H9 (cell line): ENCODE measurements around the gene CCDC88C. TPM values are rescaled to one million over a fixed set of nuclear protein-coding genes. Genes with fewer than 3 reads are reported as not detected.

ENCODE experiments used
- DNase-seq: peaks from one replicate; pipeline ENCODE4 v3.0.0-alpha.2; 2017
- H2AFZ ChIP-seq: one replicate; pipeline ENCODE4 v1.6.1; 2013; ENCODE audit warnings: mild to moderate bottlenecking, low read length, control low read depth, moderate library complexity
- H2AK5ac ChIP-seq: 2 replicates; pipeline ENCODE4 v1.6.1; 2013; ENCODE audit warnings: low read length, control low read depth, mixed read lengths; ENCODE audit not compliant: insufficient read length
- H2BK120ac ChIP-seq: one replicate; pipeline ENCODE4 v1.6.1; 2013; ENCODE audit warnings: low read depth, mild to moderate bottlenecking, low read length, control low read depth, inconsistent platforms; ENCODE audit not compliant: poor library complexity, severe bottlenecking
- H2BK12ac ChIP-seq: 2 replicates; pipeline ENCODE4 v1.6.1; 2013; ENCODE audit warnings: low read length, control low read depth, mixed read lengths, low read depth; ENCODE audit not compliant: insufficient read length
- H2BK15ac ChIP-seq: 2 replicates; pipeline ENCODE4 v1.6.1; 2013; ENCODE audit warnings: low read depth, low read length, control low read depth
- H2BK20ac ChIP-seq: one replicate; pipeline ENCODE4 v1.6.1; 2013; ENCODE audit warnings: low read depth, mild to moderate bottlenecking, low read length, control low read depth, inconsistent platforms; ENCODE audit not compliant: poor library complexity, severe bottlenecking
- H2BK5ac ChIP-seq: 2 replicates; pipeline ENCODE4 v1.6.1; 2013; ENCODE audit warnings: low read length, control low read depth, mixed read lengths; ENCODE audit not compliant: insufficient read length
- H3K14ac ChIP-seq: 2 replicates; pipeline ENCODE4 v1.6.1; 2013; ENCODE audit warnings: low read length, control low read depth; ENCODE audit not compliant: insufficient read depth
- H3K18ac ChIP-seq: 2 replicates; pipeline ENCODE4 v1.6.1; 2013; ENCODE audit warnings: low read depth, mild to moderate bottlenecking, mixed read lengths, low read length, control low read depth; ENCODE audit not compliant: insufficient read length
- H3K23ac ChIP-seq: 2 replicates; pipeline ENCODE4 v1.6.1; 2013; ENCODE audit warnings: low read length, control low read depth, mixed read lengths, low read depth; ENCODE audit not compliant: insufficient read length
- H3K23me2 ChIP-seq: 2 replicates; pipeline ENCODE4 v1.6.1; 2013; ENCODE audit warnings: low read depth, mild to moderate bottlenecking, mixed read lengths, low read length, control low read depth; ENCODE audit not compliant: insufficient read length, poor library complexity, severe bottlenecking
- H3K27ac ChIP-seq: 2 replicates; pipeline ENCODE4 v1.5.1; 2013; ENCODE audit warnings: low read length, control low read depth, mixed read lengths, low read depth; ENCODE audit not compliant: insufficient read length
- H3K27me3 ChIP-seq: 2 replicates; pipeline ENCODE4 v1.6.1; 2013; ENCODE audit warnings: low read length, control low read depth, inconsistent platforms; ENCODE audit not compliant: insufficient read depth
- H3K4ac ChIP-seq: 2 replicates; pipeline ENCODE4 v1.6.1; 2013; ENCODE audit warnings: low read depth, mild to moderate bottlenecking, control low read depth, inconsistent platforms, low read length, moderate library complexity
- H3K4me1 ChIP-seq: 2 replicates; pipeline ENCODE4 v1.6.1; 2013; ENCODE audit warnings: low read length, control low read depth, inconsistent platforms; ENCODE audit not compliant: insufficient read depth
- H3K4me2 ChIP-seq: 2 replicates; pipeline ENCODE4 v1.6.1; 2013; ENCODE audit warnings: low read length, control low read depth, mixed read lengths; ENCODE audit not compliant: insufficient read length, insufficient read depth
- H3K56ac ChIP-seq: 2 replicates; pipeline ENCODE4 v1.6.1; 2013; ENCODE audit warnings: low read depth, mild to moderate bottlenecking, mixed read lengths, low read length, control low read depth; ENCODE audit not compliant: insufficient read length
- H3K79me1 ChIP-seq: 2 replicates; pipeline ENCODE4 v1.6.1; 2013; ENCODE audit warnings: low read depth, mild to moderate bottlenecking, moderate library complexity, low read length, control low read depth, inconsistent platforms; ENCODE audit not compliant: insufficient read depth, poor library complexity, severe bottlenecking
- H3K79me2 ChIP-seq: 2 replicates; pipeline ENCODE4 v1.6.1; 2013; ENCODE audit warnings: low read length, control low read depth, inconsistent platforms; ENCODE audit not compliant: insufficient read depth
- H3K9ac ChIP-seq: 2 replicates; pipeline ENCODE4 v1.6.1; 2013; ENCODE audit warnings: low read length, control low read depth, mixed read lengths; ENCODE audit not compliant: insufficient read length; ENCODE audit errors: extremely low read depth
- H3K9me3 ChIP-seq: one replicate; pipeline ENCODE4 v1.6.1; 2013; ENCODE audit warnings: low read depth, low read length, inconsistent platforms; ENCODE audit not compliant: control insufficient read depth
- H3T11ph ChIP-seq: one replicate; pipeline ENCODE4 v1.6.1; 2013; ENCODE audit warnings: mild to moderate bottlenecking, low read length, control low read depth, inconsistent platforms
- H4K20me1 ChIP-seq: one replicate; pipeline ENCODE4 v1.6.1; 2013; ENCODE audit not compliant: control insufficient read depth, insufficient read length, insufficient read depth
- H4K5ac ChIP-seq: 2 replicates; pipeline ENCODE4 v1.6.1; 2013; ENCODE audit warnings: low read depth, mild to moderate bottlenecking, mixed read lengths, low read length, control low read depth; ENCODE audit not compliant: insufficient read length
- H4K8ac ChIP-seq: replicated peaks from 2 replicates; pipeline ENCODE4 v1.6.1; 2013; ENCODE audit warnings: low read length, control low read depth, mixed read lengths, low read depth; ENCODE audit not compliant: insufficient read length
- H4K91ac ChIP-seq: 2 replicates; pipeline ENCODE4 v1.6.1; 2013; ENCODE audit warnings: low read depth, mild to moderate bottlenecking, moderate library complexity, mixed read lengths, low read length, control low read depth; ENCODE audit not compliant: insufficient read length
- H3K27ac Mint-ChIP-seq, 3 experiments: 2 replicates in 2 of 3; 3 replicates in 1 of 3; pipeline ENCODE4 v1.8.0; 2020 to 2021; ENCODE audit warnings: mixed read lengths in 3 of 3, mild to moderate bottlenecking in 1 of 3, moderate library complexity in 1 of 3
- H3K27me3 Mint-ChIP-seq: 2 replicates; pipeline ENCODE4 v1.8.0; 2021; ENCODE audit warnings: low read depth, mild to moderate bottlenecking, moderate library complexity, mixed read lengths
- H3K36me3 Mint-ChIP-seq, 3 experiments: 2 replicates in 2 of 3; 3 replicates in 1 of 3; pipeline ENCODE4 v1.8.0; 2020 to 2021; ENCODE audit warnings: low read depth in 3 of 3, mixed read lengths in 3 of 3; ENCODE audit not compliant: insufficient read depth in 1 of 3
- H3K4me1 Mint-ChIP-seq, 2 experiments: 2 replicates each; pipeline ENCODE4 v1.8.0; 2020; ENCODE audit warnings: mixed read lengths in 2 of 2
- H3K4me3 Mint-ChIP-seq, 2 experiments: 2 replicates in 1 of 2; 3 replicates in 1 of 2; pipeline ENCODE4 v1.8.0; 2020 to 2021; ENCODE audit warnings: mild to moderate bottlenecking in 2 of 2, mixed read lengths in 2 of 2, moderate library complexity in 1 of 2
- H3K9me3 Mint-ChIP-seq, 2 experiments: 2 replicates in 1 of 2; 3 replicates in 1 of 2; pipeline ENCODE4 v1.8.0; 2020; ENCODE audit warnings: mild to moderate bottlenecking in 2 of 2, mixed read lengths in 2 of 2, moderate library complexity in 1 of 2
- WGBS: extraction: QIAGEN DNeasy Blood & Tissue Kit; methylation state at CpG from one replicate; pipeline ENCODE4 v1.1.7; 2013; ENCODE audit warnings: missing lambda C conversion rate, low lambda C conversion rate, mixed read lengths; ENCODE audit not compliant: insufficient read length; ENCODE audit errors: extremely low coverage; 5-methylcytosine and 5-hydroxymethylcytosine counted together
- total RNA-seq: library from RNA; stranded (reverse); gene quantifications from 2 replicates; pipeline ENCODE4 v1.2.1, GENCODE V29; 2021
- TF ChIP-seq, protein P1 (sequence below): fragments of 200-600 bp; sonication (generic); conservative IDR thresholded peaks from 3 replicates; pipeline ENCODE4 v1.8.0; 2021; ENCODE audit warnings: antibody characterized with exemption, mild to moderate bottlenecking

Gene CCDC88C
- total RNA-seq, 1 experiment from 2014 or later: 52.4 TPM

GRCh38 chr14:91395466-91395865 is 22.2 kb downstream of the CCDC88C start:
- H3K4ac ChIP-seq: peak overlapping the region; percentile 4; the same call in 1 of the 2 replicates
- peak overlapping the region; percentile 6 for H2BK12ac ChIP-seq
- no peaks in the 10 kb centered on the region for H3K9me3 ChIP-seq
- no peak for DNase-seq
- H3K27me3 ChIP-seq: no peaks in the 10 kb centered on the region
- H4K5ac ChIP-seq: no peak overlapping the region
- H4K91ac ChIP-seq: no peak overlapping the region
- no peak overlapping the region for H2BK5ac ChIP-seq
- no peak overlapping the region for H2BK120ac ChIP-seq
- no peak overlapping the region for H3K23ac ChIP-seq
- H4K8ac ChIP-seq: no peak overlapping the region
- H3K18ac ChIP-seq: peak overlapping the region; percentile 35
- no peak overlapping the region for H3T11ph ChIP-seq
- Mint-ChIP-seq H3K27me3 (no peaks in the 10 kb centered on the region), H3K36me3 (peaks cover 0 to 3% (median 0%) of the 10 kb centered on the region in 3 experiments; a peak in 3 of 7 replicates), H3K4me1 (peaks cover 81 to 84% of the 10 kb centered on the region in 2 experiments), H3K4me3 (peak overlapping the region; percentile 37 to 43; a peak in 4 of 5 replicates), H3K27ac (peak overlapping the region; percentile 89 to 91 (median 91)), H3K9me3 (no peaks in the 10 kb centered on the region; a peak in 2 of 5 replicates)
- peaks cover 5% of the 10 kb centered on the region for H3K79me1 ChIP-seq
- H3K23me2 ChIP-seq: peaks cover 3% of the 10 kb centered on the region
- no peak overlapping the region for H3K56ac ChIP-seq
- H3K79me2 ChIP-seq: peaks cover 11% of the 10 kb centered on the region; the same call in 1 of the 2 replicates
- H2BK20ac ChIP-seq: no peak overlapping the region
- no CpG with 5 or more reads among the region's 5 CpGs for WGBS
- H3K27ac ChIP-seq: no peak overlapping the region
- H2AFZ ChIP-seq: no peak overlapping the region
- H2BK15ac ChIP-seq: no peak overlapping the region
- no peak overlapping the region for H3K9ac ChIP-seq
- H3K14ac ChIP-seq: peak overlapping the region; percentile 32; the same call in 1 of the 2 replicates
- H4K20me1 ChIP-seq: no peaks in the 10 kb centered on the region
- peaks cover 39% of the 10 kb centered on the region for H3K4me1 ChIP-seq
- no peak overlapping the region for H2AK5ac ChIP-seq
- peak overlapping the region; percentile 0 for H3K4me2 ChIP-seq
- TF ChIP-seq, protein P1, sequence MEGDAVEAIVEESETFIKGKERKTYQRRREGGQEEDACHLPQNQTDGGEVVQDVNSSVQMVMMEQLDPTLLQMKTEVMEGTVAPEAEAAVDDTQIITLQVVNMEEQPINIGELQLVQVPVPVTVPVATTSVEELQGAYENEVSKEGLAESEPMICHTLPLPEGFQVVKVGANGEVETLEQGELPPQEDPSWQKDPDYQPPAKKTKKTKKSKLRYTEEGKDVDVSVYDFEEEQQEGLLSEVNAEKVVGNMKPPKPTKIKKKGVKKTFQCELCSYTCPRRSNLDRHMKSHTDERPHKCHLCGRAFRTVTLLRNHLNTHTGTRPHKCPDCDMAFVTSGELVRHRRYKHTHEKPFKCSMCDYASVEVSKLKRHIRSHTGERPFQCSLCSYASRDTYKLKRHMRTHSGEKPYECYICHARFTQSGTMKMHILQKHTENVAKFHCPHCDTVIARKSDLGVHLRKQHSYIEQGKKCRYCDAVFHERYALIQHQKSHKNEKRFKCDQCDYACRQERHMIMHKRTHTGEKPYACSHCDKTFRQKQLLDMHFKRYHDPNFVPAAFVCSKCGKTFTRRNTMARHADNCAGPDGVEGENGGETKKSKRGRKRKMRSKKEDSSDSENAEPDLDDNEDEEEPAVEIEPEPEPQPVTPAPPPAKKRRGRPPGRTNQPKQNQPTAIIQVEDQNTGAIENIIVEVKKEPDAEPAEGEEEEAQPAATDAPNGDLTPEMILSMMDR: no peak
